ENCODE measurements around the gene ORC3.

The ORC3 gene

GRCh38 chr6:87558446-87558845 is 31.5 kb upstream of the ORC3 start:
- Histone ChIP-seq H3K4me1 (no peaks in the 10 kb centered on the region), H3K4me2 (no peak overlapping the region), H3K4me3 (no peak overlapping the region), H3K9ac (no peak overlapping the region), H3K27ac (no peak overlapping the region), H3K36me3 (peaks cover 12 to 70% (median 25%) of the 10 kb centered on the region in 11 experiments; a peak in 16 of 22 replicates), H3K27me3 (no peaks in the 10 kb centered on the region), H3K9me3 (replicated peaks in 1 of 11) (no peaks in the 10 kb centered on the region), H4K20me1 (no peaks in the 10 kb centered on the region)
- no peak for TF ChIP-seq Cebpa-rat (IDR thresholded peaks at IDR 0.05)

- no peaks in the 10 kb centered on the region for H3K4me1 ChIP-seq
- H3K4me3 ChIP-seq = no peak overlapping the region
- no peak overlapping the region for H3K4me2 ChIP-seq
Measured at GRCh38 chr6:87561017-87561416, 28.9 kb upstream of the ORC3 start.

DNA sequence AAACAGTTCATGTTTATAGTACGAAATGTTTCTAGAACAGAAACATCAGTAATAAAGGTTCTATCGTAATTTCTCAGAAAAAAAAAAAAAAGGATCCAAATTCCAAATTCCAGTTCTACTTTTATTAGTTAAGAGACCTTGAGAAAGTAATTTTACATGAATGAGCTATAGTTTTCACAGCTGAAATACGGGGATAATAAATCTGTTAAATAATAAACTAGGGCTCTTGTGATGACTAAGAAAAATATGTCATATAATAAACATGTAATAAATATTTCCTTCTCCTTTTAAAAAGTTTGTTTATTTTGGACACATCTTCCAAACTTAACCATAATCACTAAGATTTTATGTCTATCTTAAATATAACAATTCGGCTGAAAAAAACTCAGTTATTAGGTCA is 17.9 kb upstream of the ORC3 start:
- TF ChIP-seq Cebpa-rat (IDR thresholded peaks at IDR 0.05) = no peak
- Histone ChIP-seq H3K27me3 (no peaks in the 10 kb centered on the region), H4K20me1 (no peaks in the 10 kb centered on the region; a peak in 2 of 22 replicates), H3K36me3 (peaks cover 0 to 10% (median 0%) of the 10 kb centered on the region in 11 experiments; a peak in 3 of 22 replicates), H3K27ac (no peak overlapping the region), H3K4me3 (no peak overlapping the region), H3K4me1 (peaks cover 0 to 8% (median 0%) of the 10 kb centered on the region in 10 experiments; a peak in 5 of 20 replicates), H3K4me2 (no peak overlapping the region), H3K9me3 (replicated peaks in 1 of 11) (0 out of 22 replicates have a peak, but pooled peaks cover 0 to 6% (median 0%) of the 10 kb centered on the region in 11 experiments), H3K9ac (no peak overlapping the region)

More at GRCh38 chr6:87561017-87561416, 28.9 kb upstream of the ORC3 start:
- Histone ChIP-seq H3K9me3 (replicated peaks in 1 of 11) (no peaks in the 10 kb centered on the region), H3K36me3 (peaks cover 11 to 64% (median 17%) of the 10 kb centered on the region in 11 experiments; a peak in 16 of 22 replicates), H3K9ac (no peak overlapping the region), H3K27me3 (no peaks in the 10 kb centered on the region), H3K27ac (no peak overlapping the region), H4K20me1 (no peaks in the 10 kb centered on the region)
- no peak for TF ChIP-seq Cebpa-rat (IDR thresholded peaks at IDR 0.05)

- Histone ChIP-seq H3K27me3 (no peaks in the 10 kb centered on the region), H4K20me1 (no peaks in the 10 kb centered on the region; a peak in 2 of 22 replicates), H3K27ac (no peak overlapping the region), H3K9me3 (replicated peaks in 1 of 11) (0 out of 22 replicates have a peak, but pooled peaks cover 0 to 6% (median 0%) of the 10 kb centered on the region in 11 experiments), H3K36me3 (peaks cover 0 to 8% (median 0%) of the 10 kb centered on the region in 11 experiments; a peak in 3 of 22 replicates), H3K4me2 (no peak overlapping the region), H3K4me3 (no peak overlapping the region), H3K9ac (no peak overlapping the region), H3K4me1 (peaks cover 0 to 8% (median 0%) of the 10 kb centered on the region in 10 experiments; a peak in 5 of 20 replicates)
- no peak for TF ChIP-seq Cebpa-rat (IDR thresholded peaks at IDR 0.05)
Measured at GRCh38 chr6:87572883-87573282, 17.1 kb upstream of the ORC3 start.

DNA sequence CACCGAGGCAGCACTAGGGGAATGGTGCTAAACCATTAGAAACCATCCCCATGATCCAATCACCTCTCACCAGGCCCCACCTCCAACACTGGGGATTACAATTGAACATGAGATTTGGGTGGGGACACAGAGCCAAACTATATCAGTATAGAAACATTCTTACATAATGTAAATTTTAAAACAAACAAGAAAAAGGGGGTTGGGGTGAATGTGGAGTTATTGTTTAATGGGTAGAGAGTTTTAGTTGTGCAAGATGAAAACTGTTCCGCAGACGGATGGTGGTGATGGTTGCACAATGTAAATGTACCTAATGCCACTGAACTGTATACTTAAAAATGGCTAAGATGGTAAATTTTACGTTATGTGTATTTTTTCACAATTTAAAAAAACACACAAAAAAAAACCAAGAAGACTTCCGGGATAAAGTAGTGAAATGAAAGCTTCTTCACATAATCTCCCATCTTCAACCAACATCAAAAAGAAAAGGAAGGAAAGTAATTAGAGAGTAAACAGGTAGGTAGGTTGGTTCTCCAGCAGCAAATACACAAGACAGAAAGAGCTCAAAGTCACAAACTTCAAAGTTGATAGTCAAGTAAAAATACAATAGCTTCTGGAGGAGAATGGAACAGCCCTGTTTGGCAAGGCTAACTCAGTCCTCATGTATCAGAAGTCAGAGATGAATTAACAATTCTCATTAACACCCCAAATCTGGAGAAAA is 16.5 kb upstream of the ORC3 start:
- H3K9me3 ChIP-seq (replicated peaks in 1 of 11) = 0 out of 22 replicates have a peak, but pooled peaks cover 0 to 6% (median 0%) of the 10 kb centered on the region in 11 experiments
- TF ChIP-seq Cebpa-rat (IDR thresholded peaks at IDR 0.05) = no peak
- no peak overlapping the region for H3K9ac ChIP-seq
- peaks cover 0 to 2% (median 0%) of the 10 kb centered on the region in 11 experiments; a peak in 2 of 22 replicates for H3K36me3 ChIP-seq
- no peaks in the 10 kb centered on the region; a peak in 2 of 22 replicates for H4K20me1 ChIP-seq
- H3K27ac ChIP-seq = no peak overlapping the region
- no peaks in the 10 kb centered on the region for H3K27me3 ChIP-seq
- peaks cover 0 to 8% (median 0%) of the 10 kb centered on the region in 10 experiments; a peak in 5 of 20 replicates for H3K4me1 ChIP-seq
- no peak overlapping the region for H3K4me3 ChIP-seq
- H3K4me2 ChIP-seq = no peak overlapping the region

- H3K4me2 ChIP-seq = no peak overlapping the region
- no peaks in the 10 kb centered on the region for H3K36me3 ChIP-seq
- H3K4me3 ChIP-seq = no peak overlapping the region
- TF ChIP-seq Cebpa-rat (IDR thresholded peaks at IDR 0.05) = no peak
- H3K4me1 ChIP-seq = peaks cover 0 to 8% (median 0%) of the 10 kb centered on the region in 10 experiments; a peak in 5 of 20 replicates
- H3K9me3 ChIP-seq (replicated peaks in 1 of 11) = 0 out of 22 replicates have a peak, but pooled peaks cover 0 to 6% (median 0%) of the 10 kb centered on the region in 11 experiments
- no peaks in the 10 kb centered on the region for H3K27me3 ChIP-seq
- H3K9ac ChIP-seq = no peak overlapping the region
- H4K20me1 ChIP-seq = no peaks in the 10 kb centered on the region; a peak in 2 of 22 replicates
- H3K27ac ChIP-seq = no peak overlapping the region
Measured at GRCh38 chr6:87574237-87574804, 15.6 kb upstream of the ORC3 start.

GRCh38 chr6:87575423-87575822 is 14.5 kb upstream of the ORC3 start:
- Histone ChIP-seq H3K36me3 (peaks cover 0 to 9% (median 0%) of the 10 kb centered on the region in 11 experiments; a peak in 5 of 22 replicates), H3K27ac (no peak overlapping the region), H4K20me1 (no peaks in the 10 kb centered on the region; a peak in 2 of 22 replicates), H3K4me2 (peak overlapping the region in 2 of 11 experiments; percentile 6 to 26; a peak in 1 of 22 replicates), H3K4me3 (no peak overlapping the region), H3K9me3 (replicated peaks in 1 of 11) (0 out of 22 replicates have a peak, but pooled peaks cover 0 to 6% (median 0%) of the 10 kb centered on the region in 11 experiments), H3K4me1 (peaks cover 0 to 8% (median 0%) of the 10 kb centered on the region in 10 experiments; a peak in 5 of 20 replicates), H3K9ac (no peak overlapping the region), H3K27me3 (no peaks in the 10 kb centered on the region)
- TF ChIP-seq Cebpa-rat (IDR thresholded peaks at IDR 0.05) = no peak

DNA sequence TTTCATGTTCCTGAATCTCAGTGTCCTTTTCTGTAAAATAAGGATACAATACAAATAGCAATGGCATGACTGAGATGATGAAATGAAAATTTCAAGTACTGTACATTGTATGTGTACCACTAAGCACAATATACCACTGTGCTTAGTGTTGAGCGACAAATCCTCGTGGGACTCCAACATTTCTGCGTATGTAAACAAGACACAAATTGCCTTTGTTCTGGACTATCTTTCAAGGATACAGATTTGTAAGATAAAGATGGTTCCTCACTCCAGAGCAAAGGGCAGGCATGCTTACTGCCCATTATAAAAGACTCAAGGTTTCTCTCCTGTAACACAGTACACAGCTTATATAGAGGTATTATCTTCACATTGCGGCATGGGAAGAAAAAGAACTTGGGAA is 6.1 kb upstream of the ORC3 start:
- no peak for TF ChIP-seq Cebpa-rat (IDR thresholded peaks at IDR 0.05)

More for the DNA sequence above, 6.1 kb upstream of the ORC3 start:
- Histone ChIP-seq H3K9me3 (replicated peaks in 1 of 11) (no peaks in the 10 kb centered on the region), H3K4me1 (peaks cover 6 to 12% (median 8%) of the 10 kb centered on the region in 10 experiments; a peak in 18 of 20 replicates), H4K20me1 (peaks cover 0 to 19% (median 0%) of the 10 kb centered on the region in 11 experiments; a peak in 5 of 22 replicates), H3K9ac (no peak overlapping the region), H3K4me3 (no peak overlapping the region), H3K36me3 (peaks cover 5 to 31% (median 12%) of the 10 kb centered on the region in 11 experiments; a peak in 11 of 22 replicates), H3K27ac (no peak overlapping the region), H3K27me3 (no peaks in the 10 kb centered on the region), H3K4me2 (no peak overlapping the region)

Measured in BLaER1 treated with 17β-estradiol and CSF1 and Interleukin-3, amounts not matched to agents 10 nM and 100 nM (cell line).